Fibroblast of skin of back (primary cell): ENCODE measurements around the gene RBM33. TPM values are rescaled to one million over a fixed set of nuclear protein-coding genes. Genes with fewer than 3 reads are reported as not detected.
"Not testable (repeated sequence)": the region's sequence is repeated elsewhere in the genome, so short reads cannot be mapped to it uniquely, and the experiment has no call there.

Source experiments
- DNase-seq: peaks from one replicate; pipeline ENCODE4 v3.0.0-alpha.2; 2013
- polyA plus RNA-seq, 2 experiments: library from polyadenylated mRNA; unstranded; fragments of 120-200 nt; gene quantifications; one replicate each; pipeline ENCODE4 v1.2.1, GENCODE V29; 2013; ENCODE audit not compliant: insufficient read length in 2 of 2

The RBM33 gene
- polyA plus RNA-seq (2013, experiment 1 of 2; ENCODE audit: insufficient read length): 16.6 TPM
- 16.7 TPM for polyA plus RNA-seq (2013, experiment 2 of 2; ENCODE audit: insufficient read length)

DNA sequence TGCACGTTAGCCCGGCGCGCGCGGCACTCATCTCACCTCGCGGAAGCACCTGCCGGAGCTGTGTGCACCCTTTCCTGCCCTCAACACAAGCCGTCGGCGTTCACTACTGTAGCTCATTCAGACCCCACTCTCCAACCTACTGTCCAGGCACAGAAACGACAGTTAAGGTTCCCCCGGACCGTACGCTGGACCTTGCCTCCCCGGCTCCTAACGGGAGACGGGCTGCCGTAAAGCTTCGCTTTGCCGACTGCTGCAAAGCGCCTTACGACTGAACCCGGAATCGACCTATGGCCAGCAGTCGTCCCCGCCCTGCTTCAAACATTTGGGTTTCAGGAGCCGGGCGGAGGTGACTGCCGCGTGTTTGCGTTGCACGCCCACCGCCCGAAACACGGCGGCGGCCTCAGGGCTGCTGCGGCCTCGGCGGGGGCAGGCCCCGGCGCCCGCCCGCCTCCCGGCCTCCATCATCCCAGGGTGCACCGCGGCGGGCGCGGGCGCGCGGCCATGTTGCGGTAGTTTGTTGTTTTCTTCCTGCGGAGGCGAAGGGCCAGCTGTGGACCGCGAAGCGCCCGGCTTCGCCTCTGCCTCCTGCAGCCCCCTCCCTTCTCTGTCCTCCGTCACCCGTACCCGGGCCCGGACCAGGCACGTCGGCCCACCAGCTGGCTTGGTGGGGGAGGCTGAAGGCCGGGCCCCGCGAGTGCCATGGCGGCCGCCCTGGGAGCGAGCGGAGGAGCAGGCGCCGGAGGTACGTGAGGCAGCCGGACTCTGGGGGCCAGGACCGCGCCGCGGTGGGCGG lies at the start of gene RBM33:
RBM33 (plus strand) TSS at position 484 of the 793 bp plus-strand sequence; CDS start at position 700, 216 bp downstream.
- peak; percentile 87 for DNase-seq

- DNase-seq: no peak
These were observed 49.5 kb upstream of the RBM33 start for GRCh38 chr7:155594961-155595366.

DNA sequence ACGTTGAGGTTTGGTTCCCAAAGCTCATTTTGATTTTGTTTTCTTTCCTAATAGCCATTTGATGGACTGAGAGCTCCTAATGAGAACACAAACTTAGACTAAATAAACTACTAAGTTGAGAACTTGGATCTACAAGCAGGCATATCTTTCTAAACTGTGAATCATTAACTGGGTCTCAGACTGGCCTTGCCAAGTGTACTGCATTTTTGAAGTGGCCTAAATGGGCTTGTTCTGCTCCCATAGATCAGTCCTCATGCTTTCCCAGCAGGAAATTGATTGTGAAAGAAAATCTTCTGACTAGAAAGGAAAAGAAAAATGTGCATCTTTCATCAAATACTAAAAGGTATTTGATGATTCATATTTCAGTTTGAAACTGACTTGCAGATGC lies 46.7 kb upstream of the RBM33 start:
- DNase-seq: no peak

DNA sequence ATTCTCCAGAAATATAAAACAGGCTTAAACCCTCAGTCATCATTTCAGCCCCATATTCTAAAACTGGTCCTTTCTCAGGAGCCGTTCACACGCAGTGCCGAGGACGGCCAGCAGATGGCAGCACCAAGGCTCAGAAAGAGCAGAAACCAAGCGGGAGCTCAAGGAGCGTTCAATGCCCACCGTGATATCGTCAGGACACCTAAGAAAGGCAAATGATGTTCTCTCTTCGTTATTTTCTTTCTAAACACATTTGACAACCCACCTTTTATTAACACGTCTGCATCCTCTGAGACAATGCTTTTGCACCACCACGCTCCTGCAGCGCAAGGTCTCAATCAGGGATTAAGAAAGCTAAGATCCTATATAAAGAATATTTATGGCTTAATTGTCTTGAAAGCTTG lies 45.7 kb upstream of the RBM33 start:
- DNase-seq: peak; percentile 58

- no peak for DNase-seq
These were observed 42.3 kb upstream of the RBM33 start for GRCh38 chr7:155602156-155602555.

GRCh38 chr7:155602750-155603149 lies 41.7 kb upstream of the RBM33 start:
- DNase-seq: no peak

DNA sequence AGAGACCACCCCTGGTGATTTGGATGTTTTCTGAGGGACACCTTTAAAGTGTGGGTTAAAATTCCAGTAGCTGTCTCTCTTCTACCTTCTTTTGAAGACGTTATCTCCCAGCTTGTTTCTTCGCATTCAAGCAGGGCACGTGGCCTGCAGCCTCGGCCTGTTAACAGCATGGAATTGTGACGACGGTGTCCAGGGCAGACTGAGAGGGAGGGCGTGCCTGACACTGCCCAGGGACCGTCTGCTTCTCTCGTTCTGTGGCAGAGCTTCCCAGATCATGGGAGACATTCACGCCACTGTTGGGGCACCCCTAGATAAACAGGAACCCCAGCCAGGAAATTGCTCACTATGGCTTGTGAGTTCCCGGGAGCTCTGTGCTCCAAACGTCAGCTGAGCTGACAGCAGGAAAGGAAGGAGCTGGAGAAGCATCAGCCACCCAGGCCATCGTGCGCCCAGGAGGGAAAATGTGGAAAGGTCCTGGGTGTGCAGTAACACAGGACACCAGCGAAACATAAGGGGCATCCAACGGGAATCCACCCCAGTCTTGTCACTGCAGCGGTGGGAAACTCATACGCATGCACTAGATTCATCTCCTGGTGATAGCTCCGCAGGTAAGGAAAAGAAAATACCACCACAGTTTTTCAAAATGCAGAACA lies 41.1 kb upstream of the RBM33 start:
- no peak for DNase-seq

DNA sequence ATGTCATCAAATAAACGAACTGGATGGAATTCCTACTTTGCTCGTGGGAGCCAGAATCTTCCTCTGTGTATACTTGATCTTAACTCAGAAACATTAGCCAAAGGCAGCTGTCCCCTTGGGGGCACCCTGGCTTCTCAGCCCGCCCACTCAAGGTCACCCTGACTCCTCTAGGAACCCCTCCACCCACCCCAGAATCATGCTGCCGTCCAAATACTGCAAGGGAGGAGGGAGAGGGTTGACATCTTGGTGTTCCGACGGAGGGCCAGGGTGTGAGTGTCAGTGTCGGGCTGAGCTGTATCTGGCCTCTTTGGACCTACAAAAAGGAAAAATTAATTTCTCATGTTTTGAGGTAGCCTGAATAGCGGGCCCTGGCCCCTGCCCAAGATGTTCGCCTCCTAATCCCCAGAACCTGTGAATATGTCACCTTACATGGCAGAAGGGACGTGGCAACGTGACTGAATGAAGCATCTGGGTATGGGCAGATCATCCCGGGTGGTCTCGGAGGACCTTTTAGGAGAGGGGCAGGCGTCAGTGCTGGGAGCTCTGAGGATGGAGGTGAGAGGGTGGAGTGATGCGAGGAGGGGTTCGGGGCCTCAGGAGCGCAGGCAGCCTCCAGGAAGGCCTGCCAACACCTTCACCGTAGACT lies 40.5 kb upstream of the RBM33 start:
- DNase-seq: no peak

- DNase-seq: no peak
These were observed 39.9 kb upstream of the RBM33 start for GRCh38 chr7:155604504-155604997.

- no peak for DNase-seq
These were observed 35.3 kb upstream of the RBM33 start for GRCh38 chr7:155609185-155609584.

DNA sequence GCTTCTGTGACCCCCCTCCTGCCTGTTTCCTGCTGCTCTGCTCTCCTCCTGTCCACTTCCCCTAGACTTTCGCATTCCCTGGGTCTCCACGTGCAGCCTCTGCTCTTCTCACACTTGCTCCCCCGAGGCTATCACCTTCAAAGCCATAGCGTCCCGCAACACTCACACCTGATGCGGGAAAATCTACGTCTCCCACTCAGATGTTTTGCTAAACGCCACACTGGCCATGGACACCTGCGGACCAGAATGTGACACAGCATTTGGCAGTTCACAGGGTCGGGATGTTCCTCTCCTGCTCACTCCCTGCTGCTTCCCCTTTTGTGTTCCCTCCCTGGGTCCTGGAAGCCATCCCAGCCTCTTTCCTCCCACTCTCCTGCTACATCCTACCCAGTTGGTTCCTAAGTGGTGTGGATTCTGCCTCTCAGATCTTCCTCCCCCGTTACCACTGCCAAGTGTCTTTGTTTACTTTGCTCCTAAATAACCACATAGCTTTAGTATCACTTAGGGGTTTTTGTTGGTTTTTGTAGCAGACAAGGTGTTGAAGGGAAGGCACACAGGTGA lies 33.7 kb upstream of the RBM33 start:
- DNase-seq: no peak

- DNase-seq: no peak
These were observed 32.5 kb upstream of the RBM33 start for GRCh38 chr7:155611808-155612447.

DNA sequence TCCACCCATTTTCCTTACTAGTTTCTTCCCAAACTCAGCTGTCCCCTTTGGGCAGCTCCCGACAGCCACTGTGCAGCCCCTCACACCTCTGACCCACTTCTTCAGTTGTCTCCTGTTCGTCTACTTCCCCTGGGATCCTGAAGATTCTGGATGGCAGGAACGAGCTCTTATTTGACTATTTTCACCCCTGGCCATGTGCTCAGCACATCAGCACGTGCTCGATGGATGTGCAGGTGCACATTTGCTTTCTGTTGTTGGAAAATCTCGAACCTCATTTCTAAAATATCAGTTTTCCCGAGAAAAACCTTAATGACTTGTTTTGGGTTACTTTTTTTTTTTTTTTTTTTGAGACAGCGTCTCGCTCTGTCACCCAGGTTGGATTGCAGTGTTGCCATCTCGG lies 31.8 kb upstream of the RBM33 start:
- DNase-seq: no peak

- DNase-seq: not testable (repeated sequence)
These were observed 29.4 kb upstream of the RBM33 start for GRCh38 chr7:155615085-155615484.

DNA sequence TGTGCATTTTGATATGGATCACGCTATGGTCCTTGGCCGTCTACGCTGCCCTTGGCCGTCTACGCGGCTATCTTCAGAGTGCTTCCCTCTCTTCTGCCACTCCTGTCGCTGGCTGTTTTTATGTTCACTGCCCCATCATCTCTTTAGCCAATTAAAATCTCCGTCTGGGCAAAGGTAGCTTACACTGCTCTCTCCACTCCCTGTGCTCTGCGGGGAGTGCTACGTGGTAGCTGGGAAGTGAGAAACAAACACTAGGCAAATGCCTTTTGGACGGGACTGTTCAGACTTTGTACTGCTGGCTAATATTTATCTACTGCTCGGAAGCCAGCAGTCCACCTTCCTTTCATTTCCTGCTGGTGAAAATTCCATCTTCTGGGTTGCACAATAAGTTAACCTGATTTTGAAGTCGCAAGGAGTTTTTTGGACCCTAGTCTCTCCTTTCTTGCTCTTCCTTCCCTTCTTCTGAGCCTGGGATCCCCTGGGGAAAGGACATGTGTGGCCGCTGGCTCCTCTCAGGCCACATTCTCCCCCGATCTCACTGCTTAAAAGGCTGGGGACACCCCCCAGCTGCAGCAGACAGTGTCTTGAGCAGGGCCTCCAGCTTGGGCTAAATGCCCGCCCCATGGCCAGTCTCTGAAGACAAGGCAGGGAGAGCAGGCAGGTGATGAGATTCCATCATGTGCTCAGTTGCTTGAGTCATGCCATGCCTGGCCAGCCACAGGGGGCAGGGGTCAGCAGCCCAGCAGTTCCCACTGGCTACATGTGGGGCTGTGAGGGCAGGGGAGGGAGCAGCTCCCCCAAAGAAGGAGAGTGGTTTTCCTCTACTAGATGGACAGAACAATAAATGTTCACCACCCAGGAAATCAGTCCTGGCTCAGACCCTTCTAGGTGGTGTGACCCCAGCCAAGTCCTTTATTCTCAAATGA lies 25.5 kb upstream of the RBM33 start:
- no peak for DNase-seq

GRCh38 chr7:155619634-155620271 lies 24.7 kb upstream of the RBM33 start:
- DNase-seq: no peak

GRCh38 chr7:155620497-155620896 lies 24.0 kb upstream of the RBM33 start:
- no peak for DNase-seq

GRCh38 chr7:155621418-155621980 lies 23.0 kb upstream of the RBM33 start:
- no peak for DNase-seq

DNA sequence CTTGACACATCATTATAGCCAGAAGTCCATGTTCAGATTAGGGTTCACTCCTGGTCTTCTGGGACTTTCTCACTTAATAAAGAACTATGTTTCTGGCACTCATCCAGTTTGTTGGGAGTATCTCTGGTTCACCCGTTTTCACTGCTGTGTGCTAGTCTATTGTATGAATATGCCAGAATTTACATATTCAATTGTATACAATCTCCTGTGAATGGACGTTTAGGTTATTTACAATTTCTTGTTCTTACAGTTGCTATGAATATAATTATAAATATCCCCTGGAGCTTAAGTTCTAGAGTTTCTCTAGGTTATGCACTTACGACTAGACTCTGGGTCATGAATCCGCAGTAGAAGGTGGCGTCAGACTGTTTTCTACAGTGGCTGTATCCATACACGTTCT lies 20.0 kb upstream of the RBM33 start:
- no peak for DNase-seq

DNA sequence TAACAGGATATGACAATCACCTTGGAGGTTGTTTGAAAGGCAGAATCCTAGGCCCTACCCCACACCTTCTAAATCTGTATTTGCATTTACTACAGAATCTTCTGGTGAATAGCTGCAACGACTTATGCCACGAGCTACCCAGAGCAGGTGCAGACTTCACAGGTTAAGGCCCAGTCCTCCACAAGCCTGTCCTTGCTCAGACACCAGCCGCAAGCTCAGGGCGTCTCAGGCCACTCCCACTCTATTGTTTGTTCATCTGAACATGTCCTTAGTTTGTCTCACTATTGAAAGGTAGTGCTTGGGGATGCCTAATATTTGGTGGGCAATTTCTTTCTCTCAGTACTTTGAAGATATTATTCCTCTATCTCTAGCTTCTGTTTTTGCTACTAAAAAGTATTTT lies 18.9 kb upstream of the RBM33 start:
- no peak for DNase-seq
